GM12875 (cell line): Measurements from ENCODE around the gene PHEX.

Source experiments
- H3K4me3 ChIP-seq: one replicate; pipeline ENCODE4 v1.5.1; 2011; ENCODE audit warnings: low read depth, low read length, control low read depth
- TF ChIP-seq, protein P1 (sequence below): IDR thresholded peaks from 2 replicates; pipeline ENCODE4 v1.5.1; 2011; ENCODE audit warnings: low read depth, mild to moderate bottlenecking, control low read depth, inconsistent platforms, low read length, moderate library complexity, borderline replicate concordance; ENCODE audit not compliant: insufficient read depth

Gene PHEX

DNA sequence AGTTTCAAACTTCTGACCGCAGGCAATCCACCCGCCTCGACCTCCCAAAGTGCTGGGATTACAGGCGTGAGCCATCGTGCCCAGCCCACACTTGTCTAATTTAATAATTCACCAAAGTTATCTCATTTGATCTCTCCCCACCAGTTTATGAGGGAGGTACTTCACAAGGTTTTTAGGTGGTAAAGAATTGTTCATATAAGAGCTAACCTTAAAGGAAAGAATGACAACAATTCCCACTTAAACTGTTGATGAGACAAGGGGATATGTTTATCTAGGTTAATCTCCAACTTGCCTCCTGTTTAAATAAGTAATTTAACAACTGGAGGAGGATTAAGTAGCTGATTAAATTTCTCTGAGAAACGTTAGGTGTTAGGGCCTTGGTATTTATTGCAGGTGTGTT is 123.0 kb downstream of the PHEX start:
- TF ChIP-seq, protein P1, sequence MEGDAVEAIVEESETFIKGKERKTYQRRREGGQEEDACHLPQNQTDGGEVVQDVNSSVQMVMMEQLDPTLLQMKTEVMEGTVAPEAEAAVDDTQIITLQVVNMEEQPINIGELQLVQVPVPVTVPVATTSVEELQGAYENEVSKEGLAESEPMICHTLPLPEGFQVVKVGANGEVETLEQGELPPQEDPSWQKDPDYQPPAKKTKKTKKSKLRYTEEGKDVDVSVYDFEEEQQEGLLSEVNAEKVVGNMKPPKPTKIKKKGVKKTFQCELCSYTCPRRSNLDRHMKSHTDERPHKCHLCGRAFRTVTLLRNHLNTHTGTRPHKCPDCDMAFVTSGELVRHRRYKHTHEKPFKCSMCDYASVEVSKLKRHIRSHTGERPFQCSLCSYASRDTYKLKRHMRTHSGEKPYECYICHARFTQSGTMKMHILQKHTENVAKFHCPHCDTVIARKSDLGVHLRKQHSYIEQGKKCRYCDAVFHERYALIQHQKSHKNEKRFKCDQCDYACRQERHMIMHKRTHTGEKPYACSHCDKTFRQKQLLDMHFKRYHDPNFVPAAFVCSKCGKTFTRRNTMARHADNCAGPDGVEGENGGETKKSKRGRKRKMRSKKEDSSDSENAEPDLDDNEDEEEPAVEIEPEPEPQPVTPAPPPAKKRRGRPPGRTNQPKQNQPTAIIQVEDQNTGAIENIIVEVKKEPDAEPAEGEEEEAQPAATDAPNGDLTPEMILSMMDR = no peak
- no peak overlapping the region for H3K4me3 ChIP-seq

DNA sequence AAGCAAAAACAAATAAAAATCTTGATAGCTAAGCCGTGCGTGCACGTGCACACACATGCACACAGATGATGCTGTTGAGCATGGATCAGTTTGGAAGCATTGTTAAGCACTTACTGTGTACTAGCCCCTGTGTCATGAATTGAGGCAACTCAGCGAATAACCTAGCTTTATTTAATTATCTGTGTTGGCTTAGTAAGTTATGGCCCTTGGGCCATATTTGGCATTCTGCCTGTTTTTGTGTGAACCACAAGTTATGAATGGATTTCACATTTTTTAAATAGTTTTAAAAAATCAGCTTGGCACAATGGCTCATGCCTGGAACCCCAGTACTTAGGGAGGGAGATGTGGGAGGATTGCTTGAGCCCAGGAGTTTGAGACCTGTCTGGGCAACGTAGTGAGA is 126.9 kb downstream of the PHEX start:
- TF ChIP-seq, protein P1 = no peak
- no peak overlapping the region for H3K4me3 ChIP-seq

- TF ChIP-seq, protein P1 = no peak
- no peak overlapping the region for H3K4me3 ChIP-seq
Measured at GRCh38 chrX:22163326-22163725, 131.2 kb downstream of the PHEX start.

GRCh38 chrX:22164770-22165388 is 132.8 kb downstream of the PHEX start:
- no peak overlapping the region for H3K4me3 ChIP-seq
- TF ChIP-seq, protein P1 = no peak

GRCh38 chrX:22165732-22166457 is 133.8 kb downstream of the PHEX start:
- TF ChIP-seq, protein P1 = no peak

GRCh38 chrX:22171287-22172060 is 139.3 kb downstream of the PHEX start:
- TF ChIP-seq, protein P1 = no peak

More at GRCh38 chrX:22165732-22166457, 133.8 kb downstream of the PHEX start:
- H3K4me3 ChIP-seq = no peak overlapping the region

More at GRCh38 chrX:22171287-22172060, 139.3 kb downstream of the PHEX start:
- no peak overlapping the region for H3K4me3 ChIP-seq
